ENCODE results near the gene CHSY3. TPM values are rescaled to one million over a fixed set of nuclear protein-coding genes. Genes with fewer than 3 reads are reported as not detected.

CHSY3 gene
- total RNA-seq, 1 donor from 2014 or later: 1.7 TPM

DNA sequence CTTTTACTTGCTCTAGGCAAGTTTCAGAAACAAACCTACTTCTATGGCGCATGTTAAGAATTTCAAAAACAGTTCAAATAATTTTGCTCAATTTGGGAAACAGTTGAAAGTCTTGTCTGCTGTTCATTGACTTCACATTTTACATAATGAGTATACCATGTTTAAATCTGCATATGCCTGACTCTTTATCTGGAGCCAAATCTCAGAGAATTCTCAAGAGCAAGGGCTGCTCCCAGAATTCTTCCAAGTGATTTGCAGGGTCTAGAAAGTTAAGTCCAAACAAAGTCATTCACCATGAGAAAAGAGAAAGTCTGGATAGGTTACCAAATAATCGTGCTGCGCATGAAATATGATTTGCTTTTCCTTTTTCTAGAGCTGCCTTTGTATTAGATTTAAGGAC, 160.2 kb downstream of the CHSY3 start:
- TF ChIP-seq, protein P1, sequence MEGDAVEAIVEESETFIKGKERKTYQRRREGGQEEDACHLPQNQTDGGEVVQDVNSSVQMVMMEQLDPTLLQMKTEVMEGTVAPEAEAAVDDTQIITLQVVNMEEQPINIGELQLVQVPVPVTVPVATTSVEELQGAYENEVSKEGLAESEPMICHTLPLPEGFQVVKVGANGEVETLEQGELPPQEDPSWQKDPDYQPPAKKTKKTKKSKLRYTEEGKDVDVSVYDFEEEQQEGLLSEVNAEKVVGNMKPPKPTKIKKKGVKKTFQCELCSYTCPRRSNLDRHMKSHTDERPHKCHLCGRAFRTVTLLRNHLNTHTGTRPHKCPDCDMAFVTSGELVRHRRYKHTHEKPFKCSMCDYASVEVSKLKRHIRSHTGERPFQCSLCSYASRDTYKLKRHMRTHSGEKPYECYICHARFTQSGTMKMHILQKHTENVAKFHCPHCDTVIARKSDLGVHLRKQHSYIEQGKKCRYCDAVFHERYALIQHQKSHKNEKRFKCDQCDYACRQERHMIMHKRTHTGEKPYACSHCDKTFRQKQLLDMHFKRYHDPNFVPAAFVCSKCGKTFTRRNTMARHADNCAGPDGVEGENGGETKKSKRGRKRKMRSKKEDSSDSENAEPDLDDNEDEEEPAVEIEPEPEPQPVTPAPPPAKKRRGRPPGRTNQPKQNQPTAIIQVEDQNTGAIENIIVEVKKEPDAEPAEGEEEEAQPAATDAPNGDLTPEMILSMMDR (IDR thresholded peaks at IDR 0.05; ENCODE audit: insufficient read depth, low read length, poor library complexity, severe bottlenecking): no peak
- DNase-seq (ENCODE audit: low read depth): no peak
- H3K36me3 ChIP-seq (ENCODE audit: control insufficient read depth, insufficient read depth, low read length): no peaks in the 10 kb centered on the region
- H3K4me3 ChIP-seq (ENCODE audit: low read depth, low read length): no peak overlapping the region
- H3K27me3 ChIP-seq (ENCODE audit: control insufficient read depth, insufficient read depth, low read length): no peaks in the 10 kb centered on the region

GRCh38 chr5:130065617-130066016, 161.4 kb downstream of the CHSY3 start:
- Histone ChIP-seq H3K4me3 (ENCODE audit: low read depth, low read length) (no peak overlapping the region), H3K36me3 (ENCODE audit: control insufficient read depth, insufficient read depth, low read length) (no peaks in the 10 kb centered on the region), H3K27me3 (ENCODE audit: control insufficient read depth, insufficient read depth, low read length) (no peaks in the 10 kb centered on the region)
- DNase-seq (ENCODE audit: low read depth): no peak
- TF ChIP-seq, protein P1 (IDR thresholded peaks at IDR 0.05; ENCODE audit: insufficient read depth, low read length, poor library complexity, severe bottlenecking): no peak

GRCh38 chr5:130066644-130067043, 162.4 kb downstream of the CHSY3 start:
- Histone ChIP-seq H3K4me3 (ENCODE audit: low read depth, low read length) (no peak overlapping the region), H3K36me3 (ENCODE audit: control insufficient read depth, insufficient read depth, low read length) (no peaks in the 10 kb centered on the region), H3K27me3 (ENCODE audit: control insufficient read depth, insufficient read depth, low read length) (no peaks in the 10 kb centered on the region)
- TF ChIP-seq, protein P1 (IDR thresholded peaks at IDR 0.05; ENCODE audit: insufficient read depth, low read length, poor library complexity, severe bottlenecking): no peak
- no peak for DNase-seq (ENCODE audit: low read depth)

DNA sequence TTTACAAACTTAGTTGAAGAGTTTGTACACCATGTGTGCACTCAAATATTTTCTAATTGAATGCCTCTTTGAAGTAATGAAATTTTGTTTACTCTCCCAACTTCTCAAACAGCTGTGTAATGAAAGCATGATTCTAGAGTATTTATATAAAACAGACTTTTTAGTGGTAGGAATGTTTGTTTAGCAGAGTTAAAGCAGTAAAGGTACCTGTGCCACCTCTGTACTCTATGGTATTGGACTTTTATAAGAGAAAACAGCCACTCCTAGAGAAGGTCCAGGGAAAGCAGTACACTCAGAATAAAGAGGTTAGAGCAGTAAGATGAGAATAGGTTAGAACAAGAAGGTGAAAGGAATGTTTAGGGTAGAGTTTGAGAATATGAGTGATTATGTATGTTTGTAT, 163.1 kb downstream of the CHSY3 start:
- H3K27me3 ChIP-seq (ENCODE audit: control insufficient read depth, insufficient read depth, low read length): no peaks in the 10 kb centered on the region
- H3K4me3 ChIP-seq (ENCODE audit: low read depth, low read length): no peak overlapping the region
- no peak for DNase-seq (ENCODE audit: low read depth)
- H3K36me3 ChIP-seq (ENCODE audit: control insufficient read depth, insufficient read depth, low read length): no peaks in the 10 kb centered on the region
- TF ChIP-seq, protein P1 (IDR thresholded peaks at IDR 0.05; ENCODE audit: insufficient read depth, low read length, poor library complexity, severe bottlenecking): no peak

DNA sequence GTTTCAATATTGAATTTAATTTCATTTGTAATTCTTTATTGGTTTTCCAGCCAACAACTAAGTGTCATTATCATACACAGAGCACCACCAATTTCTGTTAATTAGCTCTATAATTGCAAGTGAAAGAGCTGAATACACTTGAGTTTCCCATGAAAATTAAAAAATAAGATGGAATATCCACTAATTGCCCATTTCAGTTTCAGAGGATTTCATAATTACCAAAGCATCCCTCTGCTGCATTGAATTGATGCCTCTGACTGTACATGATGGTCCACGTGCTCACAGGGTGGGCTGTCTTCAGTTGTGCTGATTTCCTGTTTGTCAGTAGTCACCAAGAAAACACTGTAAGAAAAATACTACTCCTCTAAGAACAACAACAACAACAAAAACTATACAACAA, 163.8 kb downstream of the CHSY3 start:
- no peaks in the 10 kb centered on the region for H3K27me3 ChIP-seq (ENCODE audit: control insufficient read depth, insufficient read depth, low read length)
- H3K4me3 ChIP-seq (ENCODE audit: low read depth, low read length): no peak overlapping the region
- DNase-seq (ENCODE audit: low read depth): no peak
- TF ChIP-seq, protein P1 (IDR thresholded peaks at IDR 0.05; ENCODE audit: insufficient read depth, low read length, poor library complexity, severe bottlenecking): no peak
- no peaks in the 10 kb centered on the region for H3K36me3 ChIP-seq (ENCODE audit: control insufficient read depth, insufficient read depth, low read length)

DNA sequence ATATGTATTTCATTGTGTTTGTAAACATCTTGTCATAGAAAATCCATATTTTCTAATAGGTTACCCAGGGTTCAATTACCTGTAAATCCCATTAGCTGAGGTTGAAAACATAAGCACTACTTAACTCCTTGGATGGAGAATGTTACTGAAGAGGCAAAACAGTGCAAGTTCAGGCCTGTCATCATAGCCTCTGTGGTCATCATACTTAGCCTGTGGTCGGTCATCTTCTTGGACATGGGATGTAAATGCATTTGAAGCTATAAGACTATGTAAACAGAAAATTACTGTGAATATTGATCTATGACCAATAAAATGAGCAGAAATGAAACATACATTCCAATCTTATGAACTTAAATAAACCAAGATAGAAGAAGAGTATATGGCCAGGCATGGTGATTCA, 164.7 kb downstream of the CHSY3 start:
- no peak overlapping the region for H3K4me3 ChIP-seq (ENCODE audit: low read depth, low read length)
- H3K36me3 ChIP-seq (ENCODE audit: control insufficient read depth, insufficient read depth, low read length): no peaks in the 10 kb centered on the region
- DNase-seq (ENCODE audit: low read depth): no peak
- H3K27me3 ChIP-seq (ENCODE audit: control insufficient read depth, insufficient read depth, low read length): no peaks in the 10 kb centered on the region
- TF ChIP-seq, protein P1 (IDR thresholded peaks at IDR 0.05; ENCODE audit: insufficient read depth, low read length, poor library complexity, severe bottlenecking): no peak

All from kidney epithelial cell (primary cell).